Caco-2 (cell line): ENCODE results near the gene NUP37. TPM values are rescaled to one million over a fixed set of nuclear protein-coding genes. Genes with fewer than 3 reads are reported as not detected.

ENCODE experiments used
- BruUV-seq: library from RNA; stranded (reverse); fragments of 400-500 nt; replicated peaks from 2 replicates; lab custom pipeline; 2021; lab: Mats Ljungman, UMichigan
- CTCF ChIA-PET: fragments of 300-600 bp; sonication (Branson Sonifier 250); formaldehyde crosslinking; loops from one replicate; lab custom pipeline; 2022; ENCODE audit warnings: antibody characterized with exemption; lab: Charles Lee
- POLR2A ChIA-PET: fragments of 300-600 bp; sonication (Branson Sonifier 250); formaldehyde crosslinking; loops from one replicate; lab custom pipeline; 2022; ENCODE audit warnings: antibody characterized with exemption; lab: Charles Lee
- DNase-seq, 2 experiments: peaks; one replicate each; pipeline versions ENCODE4 v3.0.0 to v3.0.0-alpha.2; 2020 to 2022
- H3K27me3 ChIP-seq: replicated peaks from 2 replicates; pipeline ENCODE4 v1.6.0; 2011; ENCODE audit warnings: low read length; ENCODE audit not compliant: control insufficient read depth, insufficient read depth
- H3K36me3 ChIP-seq: 2 replicates; pipeline ENCODE4 v1.5.1; 2011; ENCODE audit warnings: low read length; ENCODE audit not compliant: control insufficient read depth, insufficient read depth
- H3K4me1 ChIP-seq: fragments of 250-450 bp; sonication (Bioruptor Pico); 2 replicates; pipeline ENCODE4 v1.5.1; 2020; ENCODE audit warnings: mild to moderate bottlenecking
- H3K4me3 ChIP-seq: 2 replicates; pipeline ENCODE4 v1.5.1; 2011; ENCODE audit warnings: low read depth, mild to moderate bottlenecking, control low read depth, low read length
- H3K9me3 ChIP-seq: fragments of 250-450 bp; sonication (Bioruptor Pico); 2 replicates; pipeline ENCODE4 v1.5.1; 2020; ENCODE audit warnings: mild to moderate bottlenecking, moderate library complexity
- H3K27ac Mint-ChIP-seq: one replicate; pipeline ENCODE4 v1.8.0; 2022; ENCODE audit warnings: mixed read lengths; ENCODE audit not compliant: unreplicated experiment
- H3K27me3 Mint-ChIP-seq: one replicate; pipeline ENCODE4 v1.8.0; 2022; ENCODE audit warnings: mixed read lengths; ENCODE audit not compliant: insufficient read depth, unreplicated experiment
- H3K36me3 Mint-ChIP-seq: one replicate; pipeline ENCODE4 v1.8.0; 2022; ENCODE audit warnings: mild to moderate bottlenecking, mixed read lengths; ENCODE audit not compliant: insufficient read depth, unreplicated experiment
- H3K4me1 Mint-ChIP-seq: one replicate; pipeline ENCODE4 v1.8.0; 2022; ENCODE audit warnings: low read depth, mixed read lengths; ENCODE audit not compliant: unreplicated experiment
- H3K4me3 Mint-ChIP-seq: one replicate; pipeline ENCODE4 v1.8.0; 2022; ENCODE audit warnings: mild to moderate bottlenecking, moderate library complexity, mixed read lengths; ENCODE audit not compliant: unreplicated experiment
- H3K9me3 Mint-ChIP-seq: one replicate; pipeline ENCODE4 v1.8.0; 2022; ENCODE audit warnings: mixed read lengths; ENCODE audit not compliant: unreplicated experiment
- CTCF ChIP-seq, 2 experiments: fragments of 200-600 bp in 1 of 2; IDR thresholded peaks; 1 replicate in 1 of 2; 2 replicates in 1 of 2; pipeline versions ENCODE4 v1.5.1 to v1.8.0; 2011 to 2022; ENCODE audit warnings: antibody characterized with exemption in 1 of 2, control low read depth in 1 of 2, inconsistent platforms in 1 of 2, low read depth in 1 of 2, low read length in 1 of 2, mild to moderate bottlenecking in 1 of 2, moderate library complexity in 1 of 2; ENCODE audit not compliant: insufficient read depth in 1 of 2, severe bottlenecking in 1 of 2, unreplicated experiment in 1 of 2
- intact Hi-C: fragments of 100-400 bp; cut with micrococcal nuclease; formaldehyde crosslinking; loops from one replicate; pipeline ENCODE4 v1.10.0; 2022; ENCODE audit not compliant: unreplicated experiment
- total RNA-seq: library from RNA; stranded (reverse); gene quantifications from 2 replicates; pipeline ENCODE4 v1.2.3, GENCODE V29; 2022

Gene NUP37
- total RNA-seq, 1 experiment from 2014 or later, result 87.4 TPM

- Mint-ChIP-seq H3K27me3 (no peaks in the 10 kb centered on the region), H3K4me3 (peak overlapping the region; percentile 90), H3K27ac (peak overlapping the region; percentile 49), H3K9me3 (no peaks in the 10 kb centered on the region), H3K4me1 (no peaks in the 10 kb centered on the region), H3K36me3 (peaks cover 37% of the 10 kb centered on the region)
- intact Hi-C loops, result loop anchor here (1.0 to 10.0 kb wide), 4 partner anchors 58 to 364 kb away; no protein-coding TSS in a partner anchor
- DNase-seq, result no peak
- peaks cover 3% of the 10 kb centered on the region; the same call in 1 of the 2 replicates for H3K4me1 ChIP-seq
- H3K27me3 ChIP-seq, result no peaks in the 10 kb centered on the region
- no peaks in the 10 kb centered on the region for H3K9me3 ChIP-seq
- no peak for TF ChIP-seq CTCF (IDR thresholded peaks at IDR 0.05; ENCODE audit: insufficient read depth in 1 of 2, low read depth in 1 of 2, low read length in 1 of 2, severe bottlenecking in 1 of 2, unreplicated experiment in 1 of 2)
- no peaks in the 10 kb centered on the region; the same call in 1 of the 2 replicates for H3K36me3 ChIP-seq
- POLR2A ChIA-PET, result interaction anchor here (1.2 kb wide), 1 partner anchor 59 kb away, joined by 6 read pairs; the partner anchor contains the start of gene WASHC3
- TSS peak; percentile 63 for BruUV-seq
- peak overlapping the region; percentile 55 for H3K4me3 ChIP-seq
- CTCF ChIA-PET, result interaction anchor here (1.4 kb wide), 1 partner anchor 691 kb away, joined by 3 read pairs; no protein-coding TSS in a partner anchor
Observed at GRCh38 chr12:102120564-102120873, 605 bp upstream of the NUP37 start.

GRCh38 chr12:102118874-102119273, 1.0 kb downstream of the NUP37 start:
- CTCF ChIA-PET, result no interaction called here
- H3K27me3 ChIP-seq, result no peaks in the 10 kb centered on the region
- no TSS peak for BruUV-seq
- H3K36me3 ChIP-seq, result no peaks in the 10 kb centered on the region; the same call in 1 of the 2 replicates
- H3K27me3 Mint-ChIP-seq, result no peaks in the 10 kb centered on the region
- H3K9me3 Mint-ChIP-seq, result no peaks in the 10 kb centered on the region
- H3K36me3 Mint-ChIP-seq, result peaks cover 35% of the 10 kb centered on the region
- TF ChIP-seq CTCF (IDR thresholded peaks at IDR 0.05; ENCODE audit: insufficient read depth in 1 of 2, low read depth in 1 of 2, low read length in 1 of 2, severe bottlenecking in 1 of 2, unreplicated experiment in 1 of 2), result no peak
- H3K9me3 ChIP-seq, result no peaks in the 10 kb centered on the region
- H3K4me1 Mint-ChIP-seq, result no peaks in the 10 kb centered on the region
- H3K4me1 ChIP-seq, result peaks cover 3% of the 10 kb centered on the region; the same call in 1 of the 2 replicates
- intact Hi-C loops, result no loop called here
- H3K4me3 Mint-ChIP-seq, result peak overlapping the region; percentile 90
- H3K27ac Mint-ChIP-seq, result peak overlapping the region; percentile 49
- H3K4me3 ChIP-seq, result peak overlapping the region; percentile 55
- no peak for DNase-seq
- POLR2A ChIA-PET, result no interaction called here

GRCh38 chr12:102116392-102116791, 3.5 kb downstream of the NUP37 start:
- Histone ChIP-seq H3K4me1 (no peaks in the 10 kb centered on the region), H3K4me3 (no peak overlapping the region), H3K36me3 (no peaks in the 10 kb centered on the region; the same call in 1 of the 2 replicates), H3K27me3 (no peaks in the 10 kb centered on the region), H3K9me3 (no peaks in the 10 kb centered on the region)
- POLR2A ChIA-PET, result no interaction called here
- H3K36me3 Mint-ChIP-seq, result peaks cover 33% of the 10 kb centered on the region
- DNase-seq, result no peak
- no peaks in the 10 kb centered on the region for H3K27me3 Mint-ChIP-seq
- BruUV-seq, result no TSS peak
- no peaks in the 10 kb centered on the region for H3K9me3 Mint-ChIP-seq
- H3K27ac Mint-ChIP-seq, result no peak overlapping the region
- no peak overlapping the region for H3K4me3 Mint-ChIP-seq
- TF ChIP-seq CTCF (IDR thresholded peaks at IDR 0.05; ENCODE audit: insufficient read depth in 1 of 2, low read depth in 1 of 2, low read length in 1 of 2, severe bottlenecking in 1 of 2, unreplicated experiment in 1 of 2), result no peak
- CTCF ChIA-PET, result no interaction called here
- no peaks in the 10 kb centered on the region for H3K4me1 Mint-ChIP-seq
- intact Hi-C loops, result no loop called here
